Effector CD8-positive, alpha-beta T cell (primary cell): ENCODE data around the gene PLCB3.

Source experiments
- DNase-seq: peaks from one replicate; lab custom pipeline; 2025; lab: John Stamatoyannopoulos, UW

Gene PLCB3

GRCh38 chr11:64249563-64250414 is 1.5 kb upstream of the PLCB3 start:
- no peak for DNase-seq

- DNase-seq: no peak
These were observed 815 bp upstream of the PLCB3 start for GRCh38 chr11:64250415-64251015.

GRCh38 chr11:64251753-64252002 is 348 bp downstream of the PLCB3 start:
- no peak for DNase-seq

- DNase-seq: peak; percentile 16
These were observed 908 bp downstream of the PLCB3 start for GRCh38 chr11:64252003-64252872.

GRCh38 chr11:64253043-64253442 is 1.7 kb downstream of the PLCB3 start:
- no peak for DNase-seq

GRCh38 chr11:64253481-64253880 is 2.2 kb downstream of the PLCB3 start:
- no peak for DNase-seq

GRCh38 chr11:64254326-64254725 is 3.0 kb downstream of the PLCB3 start:
- no peak for DNase-seq

- no peak for DNase-seq
These were observed 4.1 kb downstream of the PLCB3 start for GRCh38 chr11:64255135-64256128.

GRCh38 chr11:64256300-64256699 is 5.0 kb downstream of the PLCB3 start:
- no peak for DNase-seq

- no peak for DNase-seq
These were observed 7.0 kb downstream of the PLCB3 start for GRCh38 chr11:64258356-64258755.

- no peak for DNase-seq
These were observed 7.7 kb downstream of the PLCB3 start for GRCh38 chr11:64258946-64259532.

- DNase-seq: no peak
These were observed 8.3 kb downstream of the PLCB3 start for GRCh38 chr11:64259533-64260067.

GRCh38 chr11:64260147-64260708 is 8.9 kb downstream of the PLCB3 start:
- DNase-seq: no peak

- no peak for DNase-seq
These were observed 10.3 kb downstream of the PLCB3 start for GRCh38 chr11:64261556-64262080.

- DNase-seq: no peak
These were observed 11.1 kb downstream of the PLCB3 start for GRCh38 chr11:64262271-64263002.

GRCh38 chr11:64263021-64263946 is 12.0 kb downstream of the PLCB3 start:
- DNase-seq: no peak

- DNase-seq: no peak
These were observed 12.6 kb downstream of the PLCB3 start for GRCh38 chr11:64263947-64264317.

GRCh38 chr11:64264371-64264852 is 13.1 kb downstream of the PLCB3 start:
- no peak for DNase-seq
